Hematopoietic multipotent progenitor cell treated with erythropoietin and hydrocortisone succinate and interleukin-3 and kit ligand, for 8 days (in vitro differentiated cells): ENCODE measurements around the gene EGR2.

Experiments
- DNase-seq: peaks from one replicate; pipeline ENCODE4 v3.0.0-alpha.2; 2015

EGR2 gene

GRCh38 chr10:62816331-62817120 lies at the start of gene EGR2:
Gene EGR2 (minus strand): TSS chr10:62816366. CDS start chr10:62816029, 337 bp downstream.
- DNase-seq = peak; percentile 94

GRCh38 chr10:62862447-62862846 lies 46.3 kb upstream of the EGR2 start:
- DNase-seq = no peak

GRCh38 chr10:62861507-62861906 lies 45.3 kb upstream of the EGR2 start:
- no peak for DNase-seq

GRCh38 chr10:62860946-62861345 lies 44.8 kb upstream of the EGR2 start:
- DNase-seq = no peak

- DNase-seq = no peak
Measured at GRCh38 chr10:62858364-62858763, 42.2 kb upstream of the EGR2 start.

- no peak for DNase-seq
Measured at GRCh38 chr10:62856021-62856420, 39.9 kb upstream of the EGR2 start.

GRCh38 chr10:62853710-62854109 lies 37.5 kb upstream of the EGR2 start:
- DNase-seq = no peak

- no peak for DNase-seq
Measured at GRCh38 chr10:62852961-62853702, 37.0 kb upstream of the EGR2 start.

GRCh38 chr10:62851442-62851841 lies 35.3 kb upstream of the EGR2 start:
- DNase-seq = peak; percentile 21

- DNase-seq = no peak
Measured at GRCh38 chr10:62850646-62851045, 34.5 kb upstream of the EGR2 start.

- no peak for DNase-seq
Measured at GRCh38 chr10:62847433-62847832, 31.3 kb upstream of the EGR2 start.

GRCh38 chr10:62844280-62845011 lies 28.3 kb upstream of the EGR2 start:
- no peak for DNase-seq

GRCh38 chr10:62843600-62843999 lies 27.4 kb upstream of the EGR2 start:
- DNase-seq = peak; percentile 9

- no peak for DNase-seq
Measured at GRCh38 chr10:62842983-62843382, 26.8 kb upstream of the EGR2 start.

- DNase-seq = no peak
Measured at GRCh38 chr10:62839590-62839989, 23.4 kb upstream of the EGR2 start.

- no peak for DNase-seq
Measured at GRCh38 chr10:62831346-62831745, 15.2 kb upstream of the EGR2 start.

- DNase-seq = no peak
Measured at GRCh38 chr10:62830679-62831078, 14.5 kb upstream of the EGR2 start.

- DNase-seq = no peak
Measured at GRCh38 chr10:62829622-62830021, 13.5 kb upstream of the EGR2 start.

GRCh38 chr10:62826273-62826672 lies 10.1 kb upstream of the EGR2 start:
- no peak for DNase-seq

- peak; percentile 80 for DNase-seq
Measured at GRCh38 chr10:62820586-62820985, 4.4 kb upstream of the EGR2 start.

- peak; percentile 91 for DNase-seq
Measured at GRCh38 chr10:62819141-62819920, 3.2 kb upstream of the EGR2 start.

GRCh38 chr10:62818426-62819011 lies 2.4 kb upstream of the EGR2 start:
- DNase-seq = no peak
